Epidermal melanocyte (primary cell): ENCODE measurements around the gene AFF3.
"Not testable (repeated sequence)": the region's sequence is repeated elsewhere in the genome, so short reads cannot be mapped to it uniquely, and the experiment has no call there.

Experiments used
- DNase-seq: peaks from one replicate; pipeline ENCODE4 v3.0.0; 2011; ENCODE audit warnings: low spot score; ENCODE audit not compliant: insufficient read length

AFF3 gene

GRCh38 chr2:99765731-99766318, 376.6 kb downstream of the AFF3 start:
- no peak for DNase-seq

GRCh38 chr2:99763764-99764163, 378.6 kb downstream of the AFF3 start:
- DNase-seq: no peak

GRCh38 chr2:99762714-99763113, 379.7 kb downstream of the AFF3 start:
- no peak for DNase-seq

- no peak for DNase-seq
Measured at GRCh38 chr2:99757611-99758114, 384.7 kb downstream of the AFF3 start.

- DNase-seq: no peak
Measured at GRCh38 chr2:99756059-99756458, 386.3 kb downstream of the AFF3 start.

GRCh38 chr2:99754210-99754609, 388.2 kb downstream of the AFF3 start:
- DNase-seq: no peak

GRCh38 chr2:99753505-99753904, 388.9 kb downstream of the AFF3 start:
- DNase-seq: no peak

- DNase-seq: no peak
Measured at GRCh38 chr2:99748344-99748743, 394.0 kb downstream of the AFF3 start.

GRCh38 chr2:99747842-99748241, 394.5 kb downstream of the AFF3 start:
- DNase-seq: no peak

GRCh38 chr2:99743146-99743545, 399.2 kb downstream of the AFF3 start:
- DNase-seq: no peak

GRCh38 chr2:99737537-99737936, 404.9 kb downstream of the AFF3 start:
- DNase-seq: no peak

GRCh38 chr2:99735753-99736152, 406.6 kb downstream of the AFF3 start:
- DNase-seq: no peak

GRCh38 chr2:99735314-99735713, 407.1 kb downstream of the AFF3 start:
- DNase-seq: not testable (repeated sequence)

GRCh38 chr2:99734236-99734635, 408.2 kb downstream of the AFF3 start:
- DNase-seq: no peak

GRCh38 chr2:99729104-99730025, 413.0 kb downstream of the AFF3 start:
- DNase-seq: peak; percentile 29

GRCh38 chr2:99728166-99728565, 414.2 kb downstream of the AFF3 start:
- no peak for DNase-seq

- DNase-seq: no peak
Measured at GRCh38 chr2:99727199-99727598, 415.2 kb downstream of the AFF3 start.

- no peak for DNase-seq
Measured at GRCh38 chr2:99726691-99727090, 415.7 kb downstream of the AFF3 start.

- no peak for DNase-seq
Measured at GRCh38 chr2:99725820-99726219, 416.6 kb downstream of the AFF3 start.

- no peak for DNase-seq
Measured at GRCh38 chr2:99722476-99722875, 419.9 kb downstream of the AFF3 start.

- DNase-seq: no peak
Measured at GRCh38 chr2:99719102-99719501, 423.3 kb downstream of the AFF3 start.

- no peak for DNase-seq
Measured at GRCh38 chr2:99715956-99716355, 426.4 kb downstream of the AFF3 start.

- no peak for DNase-seq
Measured at GRCh38 chr2:99714349-99714748, 428.0 kb downstream of the AFF3 start.
